NCI-H2227 (cell line): ENCODE measurements around the gene CRB1.
"Not testable (repeated sequence)": the region's sequence is repeated elsewhere in the genome, so short reads cannot be mapped to it uniquely, and the experiment has no call there.

Source experiments
- DNase-seq: peaks from one replicate; lab custom pipeline; 2025; ENCODE audit not compliant: unreplicated experiment; lab: John Stamatoyannopoulos, UW

Gene CRB1

GRCh38 chr1:197394831-197395608 is 127.0 kb downstream of the CRB1 start:
- no peak for DNase-seq

GRCh38 chr1:197397895-197398294 is 129.8 kb downstream of the CRB1 start:
- DNase-seq, result no peak

- DNase-seq, result peak; percentile 63
These were observed 131.9 kb downstream of the CRB1 start for GRCh38 chr1:197399755-197400521.

GRCh38 chr1:197400522-197400902 is 132.5 kb downstream of the CRB1 start:
- DNase-seq, result no peak

- DNase-seq, result no peak
These were observed 134.1 kb downstream of the CRB1 start for GRCh38 chr1:197402189-197402588.

GRCh38 chr1:197404774-197405173 is 136.7 kb downstream of the CRB1 start:
- DNase-seq, result not testable (repeated sequence)

- DNase-seq, result not testable (repeated sequence)
These were observed 137.6 kb downstream of the CRB1 start for GRCh38 chr1:197405614-197406013.

GRCh38 chr1:197413564-197413963 is 145.5 kb downstream of the CRB1 start:
- DNase-seq, result no peak

- DNase-seq, result no peak
These were observed 147.2 kb downstream of the CRB1 start for GRCh38 chr1:197415221-197415620.

- no peak for DNase-seq
These were observed 150.6 kb downstream of the CRB1 start for GRCh38 chr1:197418693-197419092.

GRCh38 chr1:197422993-197423392 is 154.9 kb downstream of the CRB1 start:
- no peak for DNase-seq

GRCh38 chr1:197424380-197424779 is 156.3 kb downstream of the CRB1 start:
- no peak for DNase-seq

GRCh38 chr1:197429372-197429771 is 161.3 kb downstream of the CRB1 start:
- DNase-seq, result no peak

- DNase-seq, result peak; percentile 55
These were observed 167.2 kb downstream of the CRB1 start for GRCh38 chr1:197435224-197435623.

- DNase-seq, result no peak
These were observed 169.5 kb downstream of the CRB1 start for GRCh38 chr1:197437601-197438000.

GRCh38 chr1:197438010-197438790 is 170.1 kb downstream of the CRB1 start:
- DNase-seq, result no peak

GRCh38 chr1:197439708-197440280 is 171.7 kb downstream of the CRB1 start:
- no peak for DNase-seq

GRCh38 chr1:197440715-197441114 is 172.7 kb downstream of the CRB1 start:
- no peak for DNase-seq

- no peak for DNase-seq
These were observed 174.0 kb downstream of the CRB1 start for GRCh38 chr1:197441999-197442414.

- DNase-seq, result no peak
These were observed 176.7 kb downstream of the CRB1 start for GRCh38 chr1:197444755-197445154.

GRCh38 chr1:197448121-197448779 is 180.2 kb downstream of the CRB1 start:
- DNase-seq, result no peak
